Thyroid gland (tissue), 4 donors: Measurements from ENCODE around the gene TNFAIP8L2. TPM values are rescaled to one million over a fixed set of nuclear protein-coding genes. Genes with fewer than 3 reads are reported as not detected.

Source experiments
- DNase-seq, 2 donors: peaks; one replicate each; pipeline ENCODE4 v3.0.0-alpha.2; 2019
- H3K27ac ChIP-seq, 3 donors: fragments of 200-600 bp; sonication (generic); 1 replicate in 2 of 3; 2 replicates in 1 of 3; pipeline ENCODE4 v1.5.1; 2016 to 2019; ENCODE audit warnings: mild to moderate bottlenecking in 1 of 3, moderate library complexity in 1 of 3
- H3K27me3 ChIP-seq: fragments of 200-600 bp; sonication (generic); one replicate; pipeline ENCODE4 v1.5.1; 2019
- H3K36me3 ChIP-seq, 2 donors: fragments of 200-600 bp; sonication (generic); one replicate each; pipeline ENCODE4 v1.5.1; 2016 to 2019
- H3K4me1 ChIP-seq, 2 donors: fragments of 200-600 bp; sonication (generic); one replicate each; pipeline ENCODE4 v1.5.1; 2017 to 2019
- H3K4me3 ChIP-seq, 3 donors: fragments of 200-600 bp; sonication (generic); replicated peaks in 1 of 3; 1 replicate in 2 of 3; 2 replicates in 1 of 3; pipeline ENCODE4 v1.5.1; 2016; ENCODE audit warnings: mild to moderate bottlenecking in 1 of 3
- H3K9me3 ChIP-seq: fragments of 200-600 bp; sonication (generic); one replicate; pipeline ENCODE4 v1.5.1; 2017
- CTCF ChIP-seq, 6 experiments: fragments of 200-600 bp in 3 of 6; fragments of 450-650 bp in 3 of 6; sonication (generic) in 3 of 6; IDR thresholded peaks; one replicate each; pipeline ENCODE4 v1.5.1; 2016 to 2019; ENCODE audit warnings: antibody characterized with exemption in 6 of 6, mild to moderate bottlenecking in 2 of 6, inconsistent platforms in 1 of 6, moderate library complexity in 1 of 6
- POLR2A ChIP-seq, 2 donors: fragments of 450-650 bp; IDR thresholded peaks; one replicate each; pipeline ENCODE4 v1.6.1; 2017; ENCODE audit warnings: antibody characterized with exemption in 2 of 2, mild to moderate bottlenecking in 2 of 2, moderate library complexity in 1 of 2
- WGBS, 2 donors: methylation state at CpG; one replicate each; pipeline ENCODE4 v1.1.5; 2017; 5-methylcytosine and 5-hydroxymethylcytosine counted together
- intact Hi-C: fragments of 100-400 bp; cut with DNase I; formaldehyde crosslinking; loops from one replicate; pipeline ENCODE4 v1.15.1; 2023
- total RNA-seq, 4 donors: library from RNA; depleted of rRNA; stranded (reverse); fragments of >200 nt; gene quantifications; one replicate each; pipeline ENCODE4 v1.2.3, GENCODE V29; 2016

TNFAIP8L2 gene
- total RNA-seq, 4 donors from 2014 or later, result 2.2 to 4.2 (median 2.4) TPM

GRCh38 chr1:151145304-151146071 is 11.0 kb upstream of the TNFAIP8L2 start:
- WGBS, 2 donors, result 25 to 28% methylated on average over 33 to 35 of the region's 43 CpGs
- H3K27ac ChIP-seq, result peak overlapping the region in 2 of 3 donors; percentile 18 to 48
- DNase-seq, result peak in 1 of 2 donors; percentile 32
- H3K27me3 ChIP-seq, result no peaks in the 10 kb centered on the region
- H3K9me3 ChIP-seq, result no peaks in the 10 kb centered on the region
- H3K4me1 ChIP-seq, result peaks cover 20 to 25% of the 10 kb centered on the region in 2 donors
- intact Hi-C loops, result no loop called here
- no peaks in the 10 kb centered on the region for H3K36me3 ChIP-seq
- TF ChIP-seq POLR2A (IDR thresholded peaks at IDR 0.05), result no peak
- TF ChIP-seq CTCF (IDR thresholded peaks at IDR 0.05), result no peak
- H3K4me3 ChIP-seq, result peak overlapping the region in 1 of 3 donors; percentile 74

GRCh38 chr1:151146072-151146411 is 10.4 kb upstream of the TNFAIP8L2 start:
- Histone ChIP-seq H3K27ac (peak overlapping the region in 2 of 3 donors; percentile 26 to 48), H3K36me3 (no peaks in the 10 kb centered on the region), H3K9me3 (no peaks in the 10 kb centered on the region), H3K4me1 (peaks cover 20 to 25% of the 10 kb centered on the region in 2 donors), H3K4me3 (peak overlapping the region; percentile 29 to 74 (median 54)), H3K27me3 (no peaks in the 10 kb centered on the region)
- 0 to 3% methylated on average over 1 to 22 of the region's 26 CpGs for WGBS, 2 donors
- DNase-seq, result no peak
- no peak for TF ChIP-seq POLR2A (IDR thresholded peaks at IDR 0.05)
- TF ChIP-seq CTCF (IDR thresholded peaks at IDR 0.05), result no peak
- intact Hi-C loops, result no loop called here

- no peaks in the 10 kb centered on the region for H3K9me3 ChIP-seq
- DNase-seq, result peak; percentile 93 to 95
- H3K36me3 ChIP-seq, result no peaks in the 10 kb centered on the region
- peaks cover 20 to 25% of the 10 kb centered on the region in 2 donors for H3K4me1 ChIP-seq
- H3K4me3 ChIP-seq, result peak within 1 kb of the TSS; percentile 29 to 74 (median 54)
- no peaks in the 10 kb centered on the region for H3K27me3 ChIP-seq
- TF ChIP-seq POLR2A (IDR thresholded peaks at IDR 0.05) (peak in 1 of 2 donors; percentile 82), CTCF (IDR thresholded peaks at IDR 0.05) (no peak)
- 1 to 2% methylated on average over 20 to 32 of the region's 61 CpGs for WGBS, 2 donors
- intact Hi-C loops, result no loop called here
- H3K27ac ChIP-seq, result peak within 1 kb of the TSS in 2 of 3 donors; percentile 41 to 48
Measured at GRCh38 chr1:151146412-151147131, 9.9 kb upstream of the TNFAIP8L2 start, which contains the start of gene SEMA6C. Gene SEMA6C (minus strand): TSS chr1:151146631. CDS start chr1:151142621, 4,010 bp downstream.

- WGBS, 2 donors, result 31 to 32% methylated on average over 7 of the region's 7 CpGs
- DNase-seq, result no peak
- Histone ChIP-seq H3K36me3 (no peaks in the 10 kb centered on the region), H3K4me3 (peak overlapping the region in 1 of 3 donors; percentile 74), H3K27ac (peak overlapping the region in 2 of 3 donors; percentile 41 to 44), H3K9me3 (no peaks in the 10 kb centered on the region), H3K27me3 (no peaks in the 10 kb centered on the region), H3K4me1 (peaks cover 20 to 25% of the 10 kb centered on the region in 2 donors)
- TF ChIP-seq POLR2A (IDR thresholded peaks at IDR 0.05) (no peak), CTCF (IDR thresholded peaks at IDR 0.05) (no peak)
- intact Hi-C loops, result no loop called here
Measured at GRCh38 chr1:151147132-151147503, 9.3 kb upstream of the TNFAIP8L2 start.

- H3K4me3 ChIP-seq, result no peak overlapping the region
- H3K36me3 ChIP-seq, result no peaks in the 10 kb centered on the region
- intact Hi-C loops, result no loop called here
- no peak for TF ChIP-seq POLR2A (IDR thresholded peaks at IDR 0.05)
- TF ChIP-seq CTCF (IDR thresholded peaks at IDR 0.05), result no peak
- H3K27me3 ChIP-seq, result no peaks in the 10 kb centered on the region
- H3K27ac ChIP-seq, result no peak overlapping the region
- no peak for DNase-seq
- no peaks in the 10 kb centered on the region for H3K9me3 ChIP-seq
- WGBS, 2 donors, result 96 to 97% methylated on average over 2 of the region's 2 CpGs
- peaks cover 20 to 25% of the 10 kb centered on the region in 2 donors for H3K4me1 ChIP-seq
Measured at GRCh38 chr1:151147665-151148064, 8.8 kb upstream of the TNFAIP8L2 start.
